HG02798 (cell line): Measurements from ENCODE around the gene FSTL4.
"Not testable (repeated sequence)": the region's sequence is repeated elsewhere in the genome, so short reads cannot be mapped to it uniquely, and the experiment has no call there.

Experiments
- ATAC-seq: cut with Tn5 transposase; IDR thresholded peaks from one replicate; pipeline ENCODE4 v1.9.1; 2021; ENCODE audit warnings: mild to moderate bottlenecking; ENCODE audit not compliant: unreplicated experiment, poor library complexity

The FSTL4 gene

DNA sequence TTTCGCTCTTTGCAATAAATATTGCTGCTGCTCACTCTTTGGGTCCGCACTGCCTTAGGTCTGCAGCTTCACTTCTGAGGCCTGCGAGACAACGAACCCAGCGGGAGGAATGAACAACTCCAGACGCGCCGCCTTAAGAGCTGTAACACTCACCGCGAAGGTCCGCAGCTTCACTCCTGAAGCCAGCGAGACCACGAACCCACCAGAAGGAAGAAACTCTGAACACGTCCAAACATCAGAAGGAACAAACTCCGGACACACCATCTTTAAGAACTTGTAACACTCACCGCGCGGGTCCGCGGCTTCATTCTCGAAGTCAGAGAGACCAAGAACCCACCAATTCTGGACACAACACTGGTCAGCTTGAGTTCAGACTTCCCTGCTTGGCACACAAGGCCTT lies 217.1 kb downstream of the FSTL4 start:
- ATAC-seq: not testable (repeated sequence)

DNA sequence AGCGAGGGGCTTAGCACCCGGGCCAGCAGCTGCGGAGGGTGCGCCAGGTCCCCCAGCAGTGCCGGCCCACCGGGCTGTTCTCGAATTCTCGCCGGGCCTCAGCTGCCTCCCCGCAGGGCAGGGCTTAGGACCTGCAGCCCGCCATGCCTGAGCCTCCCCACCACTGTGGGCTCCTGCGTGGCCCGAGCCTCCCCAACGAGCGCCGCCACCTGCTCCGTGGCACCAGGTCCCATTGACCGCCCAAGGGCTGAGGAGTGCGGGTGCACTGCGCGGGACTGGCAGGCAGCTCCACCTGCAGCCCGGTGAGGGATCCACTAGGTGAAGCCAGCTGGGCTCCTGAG lies 217.9 kb downstream of the FSTL4 start:
- not testable (repeated sequence) for ATAC-seq

DNA sequence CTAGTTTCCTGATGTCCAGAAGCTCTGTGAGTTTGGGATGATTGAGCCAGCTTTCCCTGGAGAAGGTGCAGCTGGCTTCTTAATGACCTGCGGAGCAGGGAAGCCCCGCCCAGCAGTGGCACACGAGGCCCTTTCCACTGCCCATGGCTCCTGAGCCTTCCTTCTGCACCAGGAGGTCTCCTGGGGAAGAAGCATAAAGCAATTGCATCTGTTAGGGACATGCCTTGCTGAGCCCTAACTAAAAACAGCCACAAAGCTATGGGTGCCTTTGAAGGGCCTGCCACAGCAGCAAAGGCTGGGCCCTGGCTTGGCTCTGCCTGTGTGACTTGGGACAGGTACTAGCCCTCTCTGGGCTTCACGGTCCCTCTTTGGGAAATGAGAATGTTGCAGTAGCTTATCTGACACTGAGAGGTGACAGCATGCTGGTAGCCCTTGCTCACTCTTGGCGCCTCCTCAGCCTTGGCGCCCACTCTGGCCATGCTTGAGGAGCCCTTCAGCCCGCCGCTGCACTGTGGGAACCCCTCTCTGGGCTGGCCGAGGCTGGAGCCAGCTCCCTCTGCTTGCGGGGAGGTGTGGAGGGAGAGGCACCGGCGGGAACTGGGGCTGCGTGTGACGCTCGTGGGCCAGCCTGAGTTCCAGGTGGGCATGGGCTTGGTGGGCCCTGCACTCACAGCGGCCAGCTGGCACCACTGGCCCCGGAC lies 218.4 kb downstream of the FSTL4 start:
- ATAC-seq: no peak

DNA sequence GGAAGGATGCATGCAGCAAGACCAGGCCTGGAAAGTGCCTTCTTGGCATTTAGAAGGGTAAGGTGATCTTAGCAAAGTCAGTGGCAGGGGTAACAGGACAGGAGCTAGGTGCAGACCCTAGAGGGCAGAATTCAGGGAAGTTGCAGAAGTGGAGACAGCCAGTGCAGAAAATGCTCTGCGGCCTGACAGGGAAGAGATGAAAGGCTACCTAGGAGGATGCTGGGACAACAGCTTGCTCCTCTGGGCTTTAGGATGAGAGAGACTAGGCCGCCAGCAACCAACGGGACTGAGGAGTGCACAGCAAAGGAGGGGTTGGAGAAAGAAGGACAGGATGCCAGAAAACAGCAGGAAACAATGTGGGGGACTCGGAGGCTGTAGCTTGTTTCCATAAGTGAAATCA lies 219.9 kb downstream of the FSTL4 start:
- no peak for ATAC-seq

DNA sequence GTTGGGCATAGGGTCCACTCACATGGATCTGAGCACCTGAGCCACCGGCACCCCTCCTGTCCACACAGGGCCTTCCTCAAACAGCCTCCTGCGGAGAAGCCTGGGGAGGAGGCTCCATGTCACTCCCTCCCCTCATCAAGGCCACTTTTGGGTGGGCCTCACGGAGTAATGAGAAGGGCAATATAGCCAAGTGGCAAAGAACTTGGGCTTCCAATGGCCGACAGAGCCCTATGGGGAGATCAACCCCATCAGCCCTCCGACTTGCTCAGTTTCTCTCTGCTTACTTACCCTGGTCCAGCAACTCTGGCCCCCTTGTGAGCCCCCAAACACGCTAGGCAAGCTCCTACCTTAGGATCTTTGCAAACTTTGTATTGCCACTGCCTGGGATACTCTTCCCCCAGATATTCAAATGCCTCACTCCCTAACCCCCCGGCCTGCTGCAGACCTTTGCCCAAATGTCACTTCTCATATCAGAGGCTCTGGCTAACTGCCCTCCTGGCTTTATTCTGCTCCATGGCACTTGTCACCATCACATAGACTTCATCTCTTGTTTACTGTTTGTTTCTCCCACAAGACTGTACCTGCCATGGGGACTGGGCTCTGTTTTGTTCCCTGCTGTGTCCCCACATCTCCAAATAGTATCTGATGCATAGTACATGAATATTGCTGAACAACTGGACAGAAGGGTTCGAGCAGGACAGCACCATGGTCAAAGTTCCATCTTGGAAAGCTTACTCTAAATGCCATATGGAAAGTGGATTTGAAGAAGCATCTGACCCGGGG lies 220.8 kb downstream of the FSTL4 start:
- ATAC-seq: no peak

DNA sequence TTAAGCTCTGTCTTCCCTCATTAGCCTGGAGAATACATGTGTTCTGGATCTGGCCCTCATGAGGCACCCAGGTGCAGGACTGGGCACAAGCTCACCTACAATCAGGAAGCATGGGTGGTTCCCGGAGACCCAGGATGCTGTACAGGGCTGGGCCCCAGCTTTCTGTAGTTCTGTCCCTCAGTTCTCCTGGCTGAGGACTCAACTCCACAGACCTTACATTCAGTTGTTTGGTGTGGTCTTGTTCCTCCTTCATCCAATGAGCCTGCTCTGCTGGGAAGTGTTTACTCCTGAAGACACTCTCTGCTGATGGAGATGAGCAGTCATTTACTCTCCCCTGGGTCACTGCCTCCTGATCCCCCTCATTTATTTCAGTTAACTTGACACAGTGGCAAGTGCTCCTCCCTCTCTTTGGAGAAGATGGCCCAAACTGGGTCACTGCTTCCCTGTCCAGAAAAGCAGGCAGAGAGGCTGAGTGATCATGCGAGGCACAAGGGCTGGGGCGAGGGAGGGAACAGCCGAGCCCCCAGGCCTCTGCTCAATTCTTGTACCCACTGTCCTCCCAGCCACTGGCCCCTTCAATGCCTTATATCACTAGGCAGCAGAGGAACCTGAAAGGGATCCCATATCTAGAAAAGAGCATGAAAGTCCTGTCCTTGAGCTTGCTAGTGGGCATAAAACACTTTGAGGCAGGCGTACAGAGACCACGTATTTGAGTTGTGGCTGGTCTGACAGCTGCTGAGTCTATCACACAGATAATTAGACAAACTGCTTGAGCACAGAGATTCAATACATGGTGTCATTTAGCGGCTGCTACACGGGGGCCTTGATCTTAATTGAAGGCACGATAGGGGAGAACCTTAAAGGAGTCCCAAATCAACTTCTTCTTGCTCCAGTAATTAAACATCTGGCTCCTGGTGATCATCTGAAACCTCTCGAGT lies 221.7 kb downstream of the FSTL4 start:
- ATAC-seq: no peak

DNA sequence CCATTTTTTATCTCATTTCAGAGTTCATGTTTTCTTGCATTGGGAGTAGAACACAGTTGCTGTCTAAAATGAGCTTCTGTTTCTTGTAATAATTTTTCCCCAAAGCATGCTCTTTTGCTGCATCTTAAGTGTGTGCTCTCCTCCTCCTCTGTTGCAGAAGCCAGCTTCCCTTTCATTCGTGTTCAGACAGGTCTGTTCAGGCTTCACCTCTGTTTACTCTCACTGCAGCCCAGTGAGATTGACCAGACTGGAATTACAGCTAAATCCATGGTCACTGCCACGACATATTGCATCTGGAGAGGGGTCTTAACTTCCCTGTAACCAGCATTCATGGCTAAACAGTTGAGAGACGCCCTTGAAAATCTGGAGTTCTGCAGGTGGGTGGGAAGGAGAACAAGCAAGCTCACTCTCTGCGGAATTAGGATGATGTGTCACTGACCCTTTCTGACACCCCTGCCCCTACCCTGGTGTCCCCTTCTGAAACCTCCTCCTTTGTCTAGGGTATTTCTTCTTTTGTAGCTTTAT lies 223.2 kb downstream of the FSTL4 start:
- no peak for ATAC-seq

DNA sequence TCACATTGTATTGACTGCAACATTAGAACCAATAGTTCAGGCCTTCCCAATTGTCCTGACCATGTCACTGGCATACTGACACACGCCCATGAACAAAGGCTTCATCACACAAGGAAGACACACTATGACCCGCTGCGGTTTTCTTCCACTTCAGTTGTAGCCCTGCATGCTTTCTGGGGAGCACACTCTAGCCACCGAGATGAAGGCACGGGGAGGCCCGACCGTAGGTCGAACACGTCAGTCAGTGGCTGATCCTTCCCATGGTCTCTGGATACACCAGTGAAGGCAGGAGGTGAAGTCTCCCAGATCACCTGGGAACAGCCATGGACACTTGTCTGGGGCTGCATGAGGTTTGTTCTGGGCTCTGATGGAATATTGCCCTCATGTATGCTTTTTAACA lies 224.7 kb downstream of the FSTL4 start:
- ATAC-seq: no peak

DNA sequence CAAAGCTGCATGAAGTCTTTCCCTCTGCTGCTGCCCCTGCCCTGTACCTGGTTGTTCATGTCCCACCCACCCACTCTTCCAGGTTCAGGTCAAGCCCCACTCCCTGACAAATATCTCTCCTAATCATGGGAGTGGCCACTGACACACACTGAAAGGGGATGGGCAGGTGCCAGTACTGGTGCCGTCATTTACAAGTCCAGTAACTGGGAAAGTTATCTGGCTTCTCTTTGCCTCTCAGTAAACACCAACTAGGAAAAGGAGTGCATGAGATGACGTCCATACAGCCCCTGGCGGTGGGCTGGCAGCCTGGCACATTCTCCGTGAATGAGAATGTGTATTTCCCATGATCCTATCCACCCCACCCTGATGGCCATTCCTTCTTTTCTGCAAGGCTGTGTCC lies 225.2 kb downstream of the FSTL4 start:
- ATAC-seq: no peak

DNA sequence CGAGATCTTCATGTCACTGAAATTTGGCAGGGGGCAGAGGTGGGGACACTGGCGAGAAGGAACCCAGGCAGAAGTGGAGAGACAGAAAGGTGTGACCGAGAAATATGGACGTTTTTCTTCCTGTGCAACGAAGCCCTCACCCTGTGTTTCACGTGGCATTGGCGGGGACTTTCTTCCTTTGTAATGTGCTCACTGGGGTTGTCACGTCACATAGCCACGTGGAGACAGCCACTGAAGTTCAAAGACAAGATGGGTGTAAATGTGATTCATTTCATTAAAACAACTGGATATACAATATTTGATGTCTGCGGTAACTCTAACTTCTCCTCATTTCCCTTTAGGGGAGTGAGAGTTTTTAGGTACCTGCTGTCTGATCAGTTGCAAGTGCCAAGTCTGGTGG lies 225.7 kb downstream of the FSTL4 start:
- ATAC-seq: no peak

DNA sequence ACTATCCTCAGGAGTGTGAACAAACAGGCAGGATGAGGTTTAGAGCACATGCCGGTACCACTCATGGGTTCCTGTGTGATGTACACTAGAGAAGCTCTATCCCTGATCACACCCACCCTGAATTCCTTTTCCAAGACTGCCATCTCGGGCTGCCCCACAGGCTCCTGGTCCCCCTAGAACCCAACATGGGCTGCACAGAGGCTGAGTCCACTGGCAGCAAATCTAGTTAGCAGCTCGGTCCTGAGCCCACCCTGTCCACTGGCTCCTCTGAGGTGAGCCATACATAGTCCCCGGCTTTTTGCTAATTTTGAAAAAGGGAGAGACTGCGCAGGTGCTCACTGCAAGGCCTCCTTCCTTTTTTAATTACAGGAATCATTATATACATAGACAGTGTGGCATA lies 227.0 kb downstream of the FSTL4 start:
- no peak for ATAC-seq

DNA sequence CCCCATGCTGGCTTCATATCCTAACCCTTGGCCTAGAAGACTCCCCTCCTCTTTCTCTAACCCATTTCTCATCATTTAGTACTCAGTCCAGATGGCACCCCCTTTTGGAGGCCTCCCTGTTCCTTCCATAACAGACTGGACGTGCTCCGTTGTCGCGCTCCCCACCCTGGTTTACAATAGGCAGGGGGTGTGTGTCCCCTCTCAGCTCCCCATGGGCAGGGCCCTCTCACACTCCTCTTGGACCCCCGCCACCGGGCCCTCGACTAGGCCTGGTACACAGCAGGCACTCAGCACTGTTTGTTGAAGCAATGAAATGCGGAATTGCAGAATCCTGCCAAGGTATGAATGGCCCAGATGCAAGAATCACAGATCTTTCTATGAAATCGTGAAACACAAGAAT lies 227.4 kb downstream of the FSTL4 start:
- ATAC-seq: no peak

DNA sequence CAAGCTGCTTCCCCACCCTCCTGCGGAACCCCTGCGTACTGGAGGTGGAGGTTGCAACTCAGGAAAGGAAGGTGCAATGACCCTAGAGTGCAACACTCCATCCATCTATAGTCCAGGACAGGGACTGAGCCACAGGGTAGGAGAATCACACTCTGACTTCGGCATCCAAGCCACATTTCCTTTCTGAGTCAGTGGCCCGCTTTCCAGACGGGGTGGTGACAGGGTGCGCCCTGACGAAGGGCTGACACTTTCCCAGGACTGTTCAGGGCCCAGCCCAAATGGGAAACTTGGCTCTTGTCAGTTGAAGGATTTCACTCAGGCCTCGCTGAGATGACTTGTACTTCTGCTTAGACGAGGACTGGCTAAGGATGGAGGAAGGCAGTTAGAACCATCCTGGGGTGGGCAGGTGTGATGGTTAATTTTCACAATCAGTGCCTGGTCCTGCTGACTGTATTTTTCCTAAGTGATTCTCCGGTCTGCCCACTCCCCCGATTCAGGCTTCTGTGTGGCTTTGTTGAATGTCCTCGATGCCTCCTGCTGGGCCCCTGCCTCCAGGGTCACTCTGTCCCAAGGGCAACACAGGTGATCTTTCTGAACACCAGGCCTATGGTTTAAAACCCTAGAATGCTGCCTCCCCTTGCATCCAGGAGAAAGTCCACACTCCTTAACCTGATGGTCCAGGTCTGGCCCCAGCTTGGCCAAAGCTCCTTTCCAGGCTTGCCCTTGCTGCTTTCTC lies 228.1 kb downstream of the FSTL4 start:
- no peak for ATAC-seq

DNA sequence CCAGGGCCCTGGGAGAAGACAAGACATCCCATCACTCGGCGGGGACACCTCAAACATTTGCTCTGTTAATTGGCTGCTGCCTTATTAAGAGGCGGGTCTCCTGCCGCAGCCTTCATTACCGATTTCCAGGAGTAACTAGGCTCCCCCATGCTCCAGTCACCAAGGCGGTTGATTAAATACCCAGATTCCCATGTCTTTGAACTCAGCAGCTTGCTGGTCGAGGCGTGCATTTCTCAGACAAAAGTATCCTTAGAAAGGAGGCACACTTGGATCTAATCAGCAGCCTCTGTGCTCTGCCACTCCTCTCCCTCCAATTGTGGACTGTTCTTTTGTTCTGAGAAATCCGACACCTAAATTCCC lies 228.8 kb downstream of the FSTL4 start:
- ATAC-seq: no peak

DNA sequence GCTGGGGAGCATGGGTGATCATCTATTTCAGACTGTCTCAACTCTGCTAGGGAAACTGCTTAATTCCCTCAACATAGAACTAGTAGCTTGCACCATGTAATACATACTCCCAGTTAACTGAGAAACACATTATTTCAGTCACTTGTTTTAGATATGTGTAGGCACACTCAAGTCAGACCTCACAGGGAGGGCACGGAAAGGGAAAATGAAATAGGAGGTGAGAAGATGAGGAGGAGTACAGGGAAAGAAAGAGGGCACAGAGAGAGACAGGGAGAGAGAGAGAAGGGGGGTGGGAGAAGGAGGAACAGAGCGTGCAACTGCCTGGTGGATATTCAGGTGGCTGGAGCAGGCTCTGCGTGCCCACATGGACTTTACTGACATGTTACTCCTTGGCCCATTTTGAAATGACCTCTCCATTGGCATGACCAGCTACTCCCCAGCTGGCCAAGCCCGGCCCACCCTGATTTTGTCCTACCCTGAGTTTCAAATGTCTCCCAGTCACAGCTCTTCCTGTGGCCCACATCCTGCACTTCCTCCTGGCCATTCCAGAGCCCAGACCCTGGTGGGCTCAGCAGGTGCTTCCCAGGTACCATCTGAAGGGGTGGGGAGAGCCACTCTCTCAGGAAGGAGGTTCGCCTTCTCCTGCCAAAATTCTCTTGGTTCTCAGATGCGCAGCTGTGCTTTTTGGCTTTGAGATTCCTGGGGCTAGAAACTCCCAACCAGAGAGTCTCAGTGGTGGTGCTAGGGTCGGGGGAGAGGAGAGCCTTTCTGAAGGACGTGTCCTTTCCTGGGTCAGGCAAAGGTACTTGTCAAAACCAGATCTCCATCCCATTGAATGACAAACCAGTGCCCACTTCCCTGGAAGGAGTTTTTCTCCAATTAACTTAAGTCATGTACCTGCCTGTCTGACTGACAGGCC lies 229.4 kb downstream of the FSTL4 start:
- no peak for ATAC-seq

DNA sequence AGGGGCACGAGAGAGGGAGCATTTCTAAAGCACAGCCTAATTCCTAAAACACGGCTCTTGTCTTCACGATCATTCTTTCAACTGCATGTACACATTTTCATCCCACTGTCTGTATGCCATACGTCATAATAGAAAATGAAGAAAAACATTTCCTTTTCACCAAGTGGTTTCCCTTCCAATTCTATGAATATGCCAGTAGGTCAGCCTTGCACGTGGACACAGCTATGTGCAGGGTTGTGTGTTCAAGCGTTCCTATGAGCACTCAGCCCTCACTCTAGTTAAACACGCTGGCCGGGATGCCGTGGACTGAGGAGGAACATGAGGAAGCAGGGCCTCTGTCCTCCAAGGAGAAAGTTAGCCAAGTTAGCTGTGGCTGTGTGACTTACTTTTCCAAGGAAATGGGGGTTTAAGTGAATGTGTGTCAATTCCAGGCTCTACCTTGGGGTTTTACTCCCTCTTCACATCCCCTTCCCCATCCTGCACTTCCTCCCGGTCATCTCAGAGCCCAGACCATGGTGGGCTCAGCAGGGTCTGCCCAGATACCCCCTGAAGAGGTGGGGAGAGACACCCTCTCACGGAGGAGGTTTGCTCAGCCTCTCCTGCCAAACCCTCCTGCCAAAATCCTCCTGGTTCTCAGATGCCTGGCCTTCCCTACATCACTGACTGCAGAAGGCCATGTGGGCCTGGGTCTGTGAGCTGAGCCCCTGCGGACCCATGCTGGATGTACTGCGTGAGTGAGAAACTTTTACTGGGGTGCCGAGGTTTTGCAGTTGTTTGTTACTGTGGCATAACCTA lies 230.6 kb downstream of the FSTL4 start:
- ATAC-seq: no peak

DNA sequence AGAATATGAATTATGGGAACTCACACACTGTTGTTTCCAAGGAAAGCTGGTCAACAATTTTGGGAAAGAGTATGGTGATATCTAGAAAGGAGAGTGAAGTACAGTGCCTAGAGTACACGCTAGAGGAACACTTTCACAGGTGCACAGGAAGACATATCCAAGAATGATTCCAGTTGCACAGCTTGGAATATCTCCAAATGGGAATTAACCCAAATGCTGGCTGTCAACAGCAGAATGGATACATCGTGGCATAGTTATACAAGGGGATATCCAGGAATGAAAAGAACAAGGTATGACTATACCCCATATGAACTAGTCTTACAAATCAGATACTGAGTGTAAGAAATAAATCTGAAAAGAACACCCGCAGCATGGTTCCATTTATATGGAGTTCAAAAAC lies 231.3 kb downstream of the FSTL4 start:
- no peak for ATAC-seq

DNA sequence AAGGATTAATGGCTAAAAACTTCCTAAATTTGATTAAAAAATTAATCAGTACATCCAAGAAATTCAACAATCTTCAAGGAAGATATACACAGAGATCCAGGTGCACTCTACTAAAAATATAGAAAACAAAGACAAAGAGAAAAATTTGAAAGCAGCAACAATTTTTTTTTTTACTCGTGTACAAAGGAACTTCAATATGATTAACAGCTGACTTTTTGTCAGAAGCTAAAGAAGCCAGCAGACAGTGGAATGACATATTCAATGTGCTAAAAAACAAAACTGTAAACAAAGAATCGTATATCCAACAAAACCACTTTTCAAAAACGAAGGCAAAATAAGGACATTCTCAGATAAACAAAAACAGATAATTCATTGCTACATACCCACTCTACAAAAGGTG lies 234.6 kb downstream of the FSTL4 start:
- ATAC-seq: no peak
